SK-N-SH (cell line): ENCODE measurements around the gene SLC10A7. TPM values are rescaled to one million over a fixed set of nuclear protein-coding genes. Genes with fewer than 3 reads are reported as not detected.

Experiments
- CTCF ChIA-PET: fragments of 300-600, 350-600 bp; formaldehyde crosslinking; extraction: SDS; loops from one replicate; lab custom pipeline; 2021; lab: Yijun Ruan, JAX
- POLR2A ChIA-PET: fragments of 350-600 bp; sonication (Branson Sonifier 250); formaldehyde crosslinking; extraction: SDS; loops from one replicate; lab custom pipeline; 2020; ENCODE audit warnings: antibody characterized with exemption, inconsistent platforms; lab: Yijun Ruan, JAX
- DNase-seq: peaks from one replicate; pipeline ENCODE4 v3.0.0; 2012
- H2AFZ ChIP-seq: fragments of 200-600 bp; sonication (generic); 2 replicates; pipeline ENCODE4 v1.8.1; 2016; ENCODE audit warnings: antibody characterized with exemption, mild to moderate bottlenecking, low read depth
- H3F3A ChIP-seq: fragments of 200-600 bp; sonication (generic); replicated peaks from 2 replicates; pipeline ENCODE3; 2016; ENCODE audit warnings: antibody characterized with exemption, mild to moderate bottlenecking; ENCODE audit not compliant: insufficient read depth
- H3K27ac ChIP-seq, 2 experiments: fragments of 200-500 bp in 1 of 2; fragments of 200-600 bp in 1 of 2; sonication (Bioruptor generic) in 1 of 2; sonication (generic), shearing (Covaris generic) in 1 of 2; 2 replicates each; pipeline versions ENCODE4 v1.5.1 to v1.6.1; 2014 to 2016; ENCODE audit warnings: low read depth in 2 of 2, inconsistent platforms in 1 of 2, low read length in 1 of 2, mild to moderate bottlenecking in 1 of 2, mixed read lengths in 1 of 2
- H3K27me3 ChIP-seq: fragments of 200-600 bp; sonication (generic), shearing (Covaris generic); 2 replicates; pipeline ENCODE4 v1.6.1; 2016; ENCODE audit warnings: mixed run types; ENCODE audit not compliant: insufficient read depth
- H3K36me3 ChIP-seq, 2 experiments: fragments of 200-500 bp in 1 of 2; fragments of 200-600 bp in 1 of 2; sonication (Bioruptor generic) in 1 of 2; sonication (generic) in 1 of 2; replicated peaks in 1 of 2; 2 replicates each; pipeline versions ENCODE3 to v1.5.1; 2014 to 2016; ENCODE audit warnings: low read length in 1 of 2, mild to moderate bottlenecking in 1 of 2; ENCODE audit not compliant: insufficient read depth in 2 of 2, control insufficient read depth in 1 of 2
- H3K4me1 ChIP-seq, 2 experiments: fragments of 200-500 bp in 1 of 2; fragments of 200-600 bp in 1 of 2; sonication (Bioruptor generic) in 1 of 2; sonication (generic), shearing (Covaris generic) in 1 of 2; 2 replicates each; pipeline versions ENCODE4 v1.5.1 to v1.6.1; 2014 to 2016; ENCODE audit warnings: low read depth in 1 of 2, low read length in 1 of 2, mixed run types in 1 of 2; ENCODE audit not compliant: insufficient read depth in 2 of 2, control insufficient read depth in 1 of 2
- H3K4me2 ChIP-seq: fragments of 200-600 bp; sonication (generic), shearing (Covaris generic); 2 replicates; pipeline ENCODE4 v1.6.1; 2017; ENCODE audit warnings: mixed run types
- H3K4me3 ChIP-seq, 2 experiments: fragments of 200-500 bp in 1 of 2; fragments of 200-600 bp in 1 of 2; sonication (Bioruptor generic) in 1 of 2; sonication (generic), shearing (Covaris generic) in 1 of 2; 2 replicates each; pipeline versions ENCODE4 v1.5.1 to v1.8.1; 2014 to 2016; ENCODE audit warnings: low read depth in 2 of 2, inconsistent platforms in 1 of 2, low read length in 1 of 2, mild to moderate bottlenecking in 1 of 2, mixed read lengths in 1 of 2, moderate library complexity in 1 of 2
- H3K79me2 ChIP-seq: fragments of 200-600 bp; sonication (generic); 2 replicates; pipeline ENCODE4 v1.8.1; 2017; ENCODE audit warnings: mild to moderate bottlenecking; ENCODE audit not compliant: insufficient read depth
- H3K9ac ChIP-seq: fragments of 200-600 bp; sonication (generic); 2 replicates; pipeline ENCODE4 v1.6.1; 2017; ENCODE audit warnings: mixed run types
- H3K9me2 ChIP-seq: fragments of 200-600 bp; sonication (generic); 2 replicates; pipeline ENCODE4 v1.6.1; 2017; ENCODE audit warnings: mixed run types
- H3K9me3 ChIP-seq: fragments of 200-600 bp; sonication (generic); 2 replicates; pipeline ENCODE4 v1.6.1; 2017; ENCODE audit warnings: mixed run types, mild to moderate bottlenecking, moderate library complexity
- H4K20me1 ChIP-seq: fragments of 200-600 bp; sonication (generic); 2 replicates; pipeline ENCODE4 v1.6.1; 2017; ENCODE audit warnings: mild to moderate bottlenecking, mixed run types; ENCODE audit not compliant: insufficient read depth
- EP300 ChIP-seq, 2 experiments: IDR thresholded peaks; 2 replicates each; pipeline versions ENCODE4 v1.4.0 to v1.6.1; 2012; ENCODE audit warnings: borderline replicate concordance in 1 of 2, low read depth in 1 of 2, low read length in 1 of 2
- FOSL2 ChIP-seq: IDR thresholded peaks from 2 replicates; pipeline ENCODE4 v1.4.0; 2012; ENCODE audit warnings: low read depth, mild to moderate bottlenecking, moderate library complexity, borderline replicate concordance
- JUND ChIP-seq: IDR thresholded peaks from 2 replicates; pipeline ENCODE4 v1.4.0; 2012
- NFIC ChIP-seq: IDR thresholded peaks from 2 replicates; pipeline ENCODE4 v1.4.0; 2012; ENCODE audit warnings: borderline replicate concordance
- POLR2AphosphoS5 ChIP-seq: IDR thresholded peaks from 2 replicates; pipeline ENCODE4 v1.6.1; 2012; ENCODE audit warnings: low read depth, low read length
- TAF1 ChIP-seq: IDR thresholded peaks from 2 replicates; pipeline ENCODE4 v1.6.1; 2012; ENCODE audit warnings: low read depth, mild to moderate bottlenecking, low read length, moderate library complexity, borderline replicate concordance
- TCF12 ChIP-seq: IDR thresholded peaks from 2 replicates; pipeline ENCODE4 v1.4.0; 2012
- WGBS: methylation state at CpG from one replicate; pipeline ENCODE4 v1.1.6; 2017; ENCODE audit warnings: low lambda C conversion rate; 5-methylcytosine and 5-hydroxymethylcytosine counted together
- polyA plus RNA-seq, 3 experiments: library from polyadenylated mRNA; depleted of rRNA; stranded (reverse); fragments of >200 nt; gene quantifications; 2 replicates each; pipeline ENCODE4 v1.2.3, GENCODE V29; 2012
- TF ChIP-seq, protein P1 (sequence below): IDR thresholded peaks from 2 replicates; pipeline ENCODE4 v1.4.0; 2012; ENCODE audit warnings: low read depth
- TF ChIP-seq, protein P2 (sequence below): IDR thresholded peaks from 2 replicates; pipeline ENCODE4; 2012

Gene SLC10A7
- polyA plus RNA-seq, 1 of the 3 experiments (the other 2 are of a cell fraction): 3.3 TPM

DNA sequence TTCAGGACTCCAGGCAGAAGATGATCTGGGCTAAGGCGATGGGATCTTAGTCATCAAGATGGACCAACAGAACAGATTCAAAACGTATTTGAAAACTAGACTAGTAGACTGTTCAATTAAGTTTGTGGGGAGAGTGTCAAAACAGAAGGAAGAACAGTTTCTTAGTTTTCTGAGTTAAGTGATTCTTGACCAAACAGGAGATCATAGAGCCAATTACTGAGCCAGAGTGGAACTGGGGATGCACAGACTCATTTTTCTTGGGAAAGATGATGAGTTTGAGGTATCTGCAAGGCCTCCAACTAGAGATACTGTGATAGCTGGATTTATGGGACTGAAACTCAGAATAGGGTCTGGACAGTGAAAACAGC lies 187.9 kb downstream of the SLC10A7 start:
- Histone ChIP-seq H3K4me1 (peaks cover 8 to 67% of the 10 kb centered on the region in 2 experiments), H3K9me3 (no peaks in the 10 kb centered on the region), H3K9me2 (no peaks in the 10 kb centered on the region), H3F3A (peaks cover 59% of the 10 kb centered on the region), H3K79me2 (no peaks in the 10 kb centered on the region), H3K4me3 (peak overlapping the region in 1 of 2 experiments; percentile 25; a peak in 1 of 4 replicates), H3K27ac (peak overlapping the region in 1 of 2 experiments; percentile 74; a peak in 2 of 4 replicates), H3K9ac (0 out of 2 replicates have a peak overlapping the region, but pooled peaks have one; percentile 26), H3K4me2 (peak overlapping the region; percentile 73), H4K20me1 (no peaks in the 10 kb centered on the region), H2AFZ (no peak overlapping the region), H3K36me3 (no peaks in the 10 kb centered on the region), H3K27me3 (no peaks in the 10 kb centered on the region)
- POLR2A ChIA-PET: no interaction called here
- no peak for DNase-seq
- CTCF ChIA-PET: no interaction called here
- TF ChIP-seq, protein P1, sequence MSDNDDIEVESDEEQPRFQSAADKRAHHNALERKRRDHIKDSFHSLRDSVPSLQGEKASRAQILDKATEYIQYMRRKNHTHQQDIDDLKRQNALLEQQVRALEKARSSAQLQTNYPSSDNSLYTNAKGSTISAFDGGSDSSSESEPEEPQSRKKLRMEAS: 0 out of 2 replicates have a peak, but pooled peaks have one; percentile 9
- TF ChIP-seq TAF1: no peak
- 0 out of 2 replicates have a peak, but pooled peaks have one; percentile 18 for TF ChIP-seq JUND
- WGBS: 40% methylated on average over 2 of the region's 2 CpGs

DNA sequence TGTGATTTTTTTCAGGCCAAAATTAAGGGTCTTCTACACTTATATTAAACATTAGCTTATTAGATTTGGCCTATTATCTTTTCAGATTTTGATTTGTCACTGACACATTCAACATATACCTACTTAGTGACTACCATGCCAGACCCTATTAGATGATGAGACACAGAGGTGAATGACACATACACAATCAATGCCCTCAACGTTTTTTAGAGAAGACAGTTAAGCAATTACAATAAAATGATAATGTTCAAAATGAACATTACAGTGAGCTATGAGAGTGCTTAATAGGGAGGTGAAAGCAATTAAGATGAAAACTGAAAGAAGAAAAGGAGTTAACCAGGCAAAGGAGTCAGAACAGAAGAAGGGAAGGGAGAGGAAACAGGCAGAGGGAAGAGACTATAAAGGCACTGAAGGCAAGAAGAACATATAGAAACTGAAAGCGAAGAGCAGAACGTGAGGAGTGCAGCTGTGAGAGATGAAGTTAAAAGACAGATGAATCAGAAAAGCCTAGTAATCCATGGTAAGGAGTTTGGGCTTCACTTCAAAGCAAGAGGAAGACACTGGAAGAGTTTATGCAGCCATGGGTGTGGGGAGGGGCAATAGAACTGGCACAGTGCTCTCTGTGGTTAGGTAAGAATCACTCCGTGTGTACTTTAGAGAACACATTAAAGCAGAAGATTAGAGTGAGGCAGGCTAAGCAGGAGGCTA lies 188.4 kb downstream of the SLC10A7 start:
- POLR2A ChIA-PET: no interaction called here
- no peaks in the 10 kb centered on the region for H4K20me1 ChIP-seq
- H3K9ac ChIP-seq: 0 out of 2 replicates have a peak overlapping the region, but pooled peaks have one; percentile 26
- peaks cover 8 to 66% of the 10 kb centered on the region in 2 experiments for H3K4me1 ChIP-seq
- H2AFZ ChIP-seq: peak overlapping the region; percentile 35; the same call in 1 of the 2 replicates
- H3K4me2 ChIP-seq: peak overlapping the region; percentile 73
- no peaks in the 10 kb centered on the region for H3K9me2 ChIP-seq
- 27% methylated on average over 4 of the region's 4 CpGs for WGBS
- no peak for DNase-seq
- H3K36me3 ChIP-seq: no peaks in the 10 kb centered on the region
- peaks cover 65% of the 10 kb centered on the region for H3F3A ChIP-seq
- CTCF ChIA-PET: interaction anchor here (0.6 to 1.3 kb wide), 2 partner anchors 8 to 757 kb away, joined by 3 to 6 read pairs; no protein-coding TSS in a partner anchor
- H3K27ac ChIP-seq: peak overlapping the region; percentile 22 to 74; a peak in 2 of 4 replicates
- no peaks in the 10 kb centered on the region for H3K27me3 ChIP-seq
- H3K9me3 ChIP-seq: no peaks in the 10 kb centered on the region
- H3K4me3 ChIP-seq: peak overlapping the region; percentile 23 to 25; a peak in 2 of 4 replicates
- 0 out of 4 replicates have a peak, but pooled peaks of 1 of the 2 experiments have one; percentile 10 for TF ChIP-seq EP300 (IDR thresholded peaks at IDR 0.05; ENCODE audit: borderline replicate concordance in 1 of 2, low read depth in 1 of 2, low read length in 1 of 2)
- TF ChIP-seq, protein P2, sequence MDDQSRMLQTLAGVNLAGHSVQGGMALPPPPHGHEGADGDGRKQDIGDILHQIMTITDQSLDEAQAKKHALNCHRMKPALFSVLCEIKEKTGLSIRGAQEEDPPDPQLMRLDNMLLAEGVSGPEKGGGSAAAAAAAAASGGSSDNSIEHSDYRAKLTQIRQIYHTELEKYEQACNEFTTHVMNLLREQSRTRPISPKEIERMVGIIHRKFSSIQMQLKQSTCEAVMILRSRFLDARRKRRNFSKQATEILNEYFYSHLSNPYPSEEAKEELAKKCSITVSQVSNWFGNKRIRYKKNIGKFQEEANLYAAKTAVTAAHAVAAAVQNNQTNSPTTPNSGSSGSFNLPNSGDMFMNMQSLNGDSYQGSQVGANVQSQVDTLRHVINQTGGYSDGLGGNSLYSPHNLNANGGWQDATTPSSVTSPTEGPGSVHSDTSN: peak; percentile 60
- TF ChIP-seq POLR2AphosphoS5: no peak
- TF ChIP-seq NFIC: 0 out of 2 replicates have a peak, but pooled peaks have one; percentile 13
- peak; percentile 30; the same call in 1 of the 2 replicates for TF ChIP-seq FOSL2
- peak; percentile 66; the same call in 1 of the 2 replicates for TF ChIP-seq TCF12
- H3K79me2 ChIP-seq: no peaks in the 10 kb centered on the region
